Naive thymus-derived CD4-positive, alpha-beta T cell (primary cell): Measurements from ENCODE around the gene DENND6A. TPM values are rescaled to one million over a fixed set of nuclear protein-coding genes. Genes with fewer than 3 reads are reported as not detected.

Experiments
- ATAC-seq: fragments of 150-1000 bp; cut with Tn5 transposase; 2 replicates; pipeline ENCODE4 v1.10.0; 2021; ENCODE audit warnings: mild to moderate bottlenecking, moderate library complexity
- CTCF ChIA-PET: fragments of 350-600 bp; sonication (Branson Sonifier 250); formaldehyde crosslinking; loops from one replicate; lab custom pipeline; 2021; ENCODE audit warnings: antibody characterized with exemption; lab: Charles Lee
- POLR2A ChIA-PET: fragments of 350-600 bp; sonication (Branson Sonifier 250); formaldehyde crosslinking; loops from one replicate; lab custom pipeline; 2021; ENCODE audit warnings: antibody characterized with exemption, inconsistent platforms; lab: Charles Lee
- DNase-seq, 9 donors: peaks; one replicate each; pipeline versions ENCODE4 v3.0.0 to v3.0.0-alpha.2; 2020 to 2022; ENCODE audit warnings: mixed read lengths in 1 of 9
- H3K27ac ChIP-seq: one replicate; pipeline ENCODE4 v1.7.0; 2013; ENCODE audit warnings: mild to moderate bottlenecking, low read depth, low read length, moderate library complexity
- H3K27me3 ChIP-seq, 2 donors: one replicate each; pipeline ENCODE4 v1.7.0; 2013; ENCODE audit warnings: low read length in 2 of 2, mild to moderate bottlenecking in 2 of 2, moderate library complexity in 2 of 2; ENCODE audit not compliant: control insufficient read depth in 2 of 2, insufficient read depth in 2 of 2
- H3K36me3 ChIP-seq, 3 experiments: 1 replicate in 2 of 3; 2 replicates in 1 of 3; pipeline ENCODE4 v1.7.0; 2013; ENCODE audit warnings: low read length in 3 of 3, mild to moderate bottlenecking in 3 of 3, moderate library complexity in 1 of 3; ENCODE audit not compliant: insufficient read depth in 3 of 3, control insufficient read depth in 2 of 3
- H3K4me1 ChIP-seq, 2 donors: one replicate each; pipeline ENCODE4 v1.7.0; 2013; ENCODE audit warnings: low read length in 2 of 2, mild to moderate bottlenecking in 2 of 2, moderate library complexity in 1 of 2; ENCODE audit not compliant: control insufficient read depth in 2 of 2, insufficient read depth in 2 of 2
- H3K4me3 ChIP-seq: 2 replicates; pipeline ENCODE4 v1.7.0; 2013; ENCODE audit warnings: mild to moderate bottlenecking, low read length
- H3K9me3 ChIP-seq, 3 experiments: 1 replicate in 2 of 3; 2 replicates in 1 of 3; pipeline ENCODE4 v1.7.0; 2013; ENCODE audit warnings: low read length in 3 of 3; ENCODE audit not compliant: control insufficient read depth in 2 of 3
- H3K27ac Mint-ChIP-seq, 9 donors: one replicate each; pipeline ENCODE4 v1.8.0; 2020 to 2022; ENCODE audit warnings: mixed read lengths in 9 of 9, mild to moderate bottlenecking in 8 of 9, moderate library complexity in 5 of 9, inconsistent platforms in 2 of 9
- H3K27me3 Mint-ChIP-seq, 5 donors: one replicate each; pipeline ENCODE4 v1.8.0; 2021 to 2022; ENCODE audit warnings: mixed read lengths in 5 of 5, mild to moderate bottlenecking in 1 of 5
- H3K36me3 Mint-ChIP-seq, 5 donors: one replicate each; pipeline ENCODE4 v1.8.0; 2020 to 2022; ENCODE audit warnings: mixed read lengths in 5 of 5, mild to moderate bottlenecking in 3 of 5, inconsistent platforms in 1 of 5
- H3K4me1 Mint-ChIP-seq, 7 donors: one replicate each; pipeline ENCODE4 v1.8.0; 2020 to 2022; ENCODE audit warnings: mixed read lengths in 7 of 7, mild to moderate bottlenecking in 3 of 7, inconsistent platforms in 1 of 7
- H3K4me3 Mint-ChIP-seq, 10 donors: one replicate each; pipeline ENCODE4 v1.8.0; 2020 to 2022; ENCODE audit warnings: mild to moderate bottlenecking in 10 of 10, mixed read lengths in 10 of 10, moderate library complexity in 6 of 10, inconsistent platforms in 2 of 10
- H3K9me3 Mint-ChIP-seq, 11 donors: one replicate each; pipeline ENCODE4 v1.8.0; 2020 to 2022; ENCODE audit warnings: mixed read lengths in 11 of 11, mild to moderate bottlenecking in 4 of 11, inconsistent platforms in 1 of 11, moderate library complexity in 1 of 11
- intact Hi-C, 2 donors: fragments of 100-400 bp; cut with micrococcal nuclease; formaldehyde crosslinking; loops; one replicate each; pipeline ENCODE4 v1.15.1; 2023
- polyA plus RNA-seq, 2 donors: library from polyadenylated mRNA; unstranded; fragments of 300-500 nt; fragmentation: Illumina TruSeq; gene quantifications; one replicate each; pipeline ENCODE4 v1.2.3, GENCODE V29; 2021
- total RNA-seq, 6 experiments: library from RNA in 5 of 6; stranded (reverse) in 5 of 6; gene quantifications; 1 replicate in 5 of 6; 2 replicates in 1 of 6; pipeline ENCODE4 v1.2.3 and lab custom pipeline; 2021 to 2026

DENND6A gene
- 10 to 100 TPM; 31.3 to 76.6 (median 40.8) TPM for total RNA-seq
- 10 to 100 TPM; 24.8 to 30.3 TPM for polyA plus RNA-seq
- total RNA-seq (lab: John Stamatoyannopoulos, UW) = 74.3 reads per million, percentile 79 among the genes with 10 or more reads in this experiment

GRCh38 chr3:57692396-57693147 is at the start of gene DENND6A:
Gene DENND6A (minus strand): TSS chr3:57693077. CDS start chr3:57693018, 59 bp downstream.
- DNase-seq (peak; percentile 88 to 96 (median 94)), ATAC-seq (peak; percentile 89)
- H3K4me3 ChIP-seq = peak within 1 kb of the TSS; percentile 81
- peaks cover 0 to 13% (median 3%) of the 10 kb centered on the region in 5 donors for H3K36me3 Mint-ChIP-seq
- H3K4me1 Mint-ChIP-seq = peaks cover 18 to 41% (median 38%) of the 10 kb centered on the region in 7 donors
- peak within 1 kb of the TSS; percentile 88 to 96 (median 93) for H3K27ac Mint-ChIP-seq
- no peaks in the 10 kb centered on the region for H3K9me3 ChIP-seq
- H3K27me3 ChIP-seq = no peaks in the 10 kb centered on the region
- H3K36me3 ChIP-seq = no peaks in the 10 kb centered on the region
- ChIA-PET CTCF (no interaction called here), POLR2A (interaction anchor here (0.6 to 3.7 kb wide), 19 partner anchors 10 to 262 kb away, joined by 3 to 36 read pairs (median 4); partner anchors contain the start of genes ARF4, PDE12 and SLMAP)
- H3K9me3 Mint-ChIP-seq = no peaks in the 10 kb centered on the region
- peak within 1 kb of the TSS; percentile 82 to 98 (median 93) for H3K4me3 Mint-ChIP-seq
- peaks cover 30 to 35% of the 10 kb centered on the region in 2 donors for H3K4me1 ChIP-seq
- peaks cover 0 to 2% (median 0%) of the 10 kb centered on the region in 5 donors for H3K27me3 Mint-ChIP-seq
- intact Hi-C loops = loop anchor here (1.0 to 5.0 kb wide), 14 partner anchors 9 to 1135 kb away; partner anchors contain the start of genes ARF4 (in 2 of the 2), PDE12 (in 2 of the 2), SLMAP (in 2 of the 2) and ABHD6 (in 1 of the 2)
- H3K27ac ChIP-seq = peak within 1 kb of the TSS; percentile 87

GRCh38 chr3:57740027-57740426 is 47.1 kb upstream of the DENND6A start:
- no peaks in the 10 kb centered on the region for H3K4me1 Mint-ChIP-seq
- H3K9me3 Mint-ChIP-seq = no peaks in the 10 kb centered on the region
- Histone ChIP-seq H3K4me3 (no peak overlapping the region), H3K27me3 (no peaks in the 10 kb centered on the region), H3K36me3 (no peaks in the 10 kb centered on the region), H3K9me3 (no peaks in the 10 kb centered on the region), H3K27ac (no peak overlapping the region), H3K4me1 (no peaks in the 10 kb centered on the region)
- ChIA-PET POLR2A (no interaction called here), CTCF (no interaction called here)
- ATAC-seq (no peak), DNase-seq (no peak)
- H3K36me3 Mint-ChIP-seq = no peaks in the 10 kb centered on the region
- H3K27me3 Mint-ChIP-seq = peaks cover 0 to 5% (median 0%) of the 10 kb centered on the region in 5 donors
- intact Hi-C loops = no loop called here
- no peak overlapping the region for H3K4me3 Mint-ChIP-seq
- no peak overlapping the region for H3K27ac Mint-ChIP-seq

DNA sequence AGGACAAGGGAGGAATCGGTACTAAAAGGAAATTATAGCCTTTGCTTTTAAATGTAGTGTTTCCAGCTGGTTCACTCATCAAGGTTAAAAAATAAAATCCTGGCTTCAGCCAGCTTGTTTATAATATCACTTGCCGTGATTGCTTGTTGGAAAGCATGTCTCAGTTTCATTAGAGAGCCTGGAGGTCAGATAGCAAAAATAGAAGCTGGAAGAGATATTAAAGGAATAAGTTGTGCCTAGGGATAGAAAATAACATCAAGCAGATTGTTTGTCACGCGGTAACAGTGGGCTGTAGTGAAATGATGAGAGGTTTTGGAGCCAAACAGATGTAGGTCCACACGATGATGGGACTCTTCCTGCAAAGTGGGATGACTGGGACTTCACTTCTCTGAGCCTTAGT is 45.5 kb upstream of the DENND6A start:
- no peak overlapping the region for H3K27ac Mint-ChIP-seq
- Histone ChIP-seq H3K4me1 (no peaks in the 10 kb centered on the region), H3K27ac (no peak overlapping the region), H3K9me3 (no peaks in the 10 kb centered on the region), H3K27me3 (no peaks in the 10 kb centered on the region), H3K4me3 (no peak overlapping the region), H3K36me3 (no peaks in the 10 kb centered on the region)
- H3K27me3 Mint-ChIP-seq = peaks cover 0 to 4% (median 0%) of the 10 kb centered on the region in 5 donors
- no peaks in the 10 kb centered on the region for H3K36me3 Mint-ChIP-seq
- POLR2A ChIA-PET = interaction anchor here (0.7 kb wide), 1 partner anchor 248 kb away, joined by 3 read pairs; no protein-coding TSS in a partner anchor
- ATAC-seq (no peak), DNase-seq (no peak)
- H3K9me3 Mint-ChIP-seq = no peaks in the 10 kb centered on the region
- H3K4me1 Mint-ChIP-seq = no peaks in the 10 kb centered on the region
- CTCF ChIA-PET = interaction anchor here (0.6 kb wide), 1 partner anchor 75 kb away, joined by 4 read pairs; no protein-coding TSS in a partner anchor
- intact Hi-C loops = no loop called here
- H3K4me3 Mint-ChIP-seq = no peak overlapping the region

DNA sequence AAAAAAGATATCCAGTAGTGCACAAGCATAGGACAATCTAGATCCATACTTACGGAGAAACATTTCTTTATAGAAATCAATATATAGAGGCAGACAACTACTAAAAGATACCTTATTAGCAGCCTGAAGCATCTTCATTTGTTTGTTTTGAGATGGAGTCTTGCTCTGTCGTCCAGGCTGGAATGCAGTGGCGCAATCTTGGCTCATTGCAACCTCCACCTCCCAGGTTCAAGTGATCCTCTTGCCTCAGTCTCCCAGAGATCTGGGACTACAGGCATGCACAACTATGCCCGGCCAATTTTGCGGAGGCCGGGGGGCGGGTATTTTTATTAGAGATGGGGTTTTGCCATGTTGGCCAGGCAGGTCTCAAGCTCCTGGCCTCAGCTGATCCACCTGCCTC is 45.0 kb upstream of the DENND6A start:
- ATAC-seq (no peak), DNase-seq (no peak)
- Histone ChIP-seq H3K27me3 (no peaks in the 10 kb centered on the region), H3K4me3 (no peak overlapping the region), H3K9me3 (no peaks in the 10 kb centered on the region), H3K4me1 (no peaks in the 10 kb centered on the region), H3K36me3 (no peaks in the 10 kb centered on the region), H3K27ac (no peak overlapping the region)
- Mint-ChIP-seq H3K4me3 (no peak overlapping the region), H3K4me1 (no peaks in the 10 kb centered on the region), H3K27me3 (peaks cover 0 to 4% (median 0%) of the 10 kb centered on the region in 5 donors), H3K36me3 (no peaks in the 10 kb centered on the region), H3K27ac (no peak overlapping the region), H3K9me3 (no peaks in the 10 kb centered on the region)
- intact Hi-C loops = no loop called here
- POLR2A ChIA-PET = interaction anchor here (0.7 kb wide), 1 partner anchor 248 kb away, joined by 3 read pairs; no protein-coding TSS in a partner anchor
- CTCF ChIA-PET = no interaction called here

GRCh38 chr3:57735405-57735804 is 42.5 kb upstream of the DENND6A start:
- Histone ChIP-seq H3K27me3 (no peaks in the 10 kb centered on the region), H3K4me3 (no peak overlapping the region), H3K4me1 (no peaks in the 10 kb centered on the region), H3K27ac (no peak overlapping the region), H3K9me3 (no peaks in the 10 kb centered on the region), H3K36me3 (no peaks in the 10 kb centered on the region)
- H3K4me1 Mint-ChIP-seq = no peaks in the 10 kb centered on the region
- intact Hi-C loops = no loop called here
- ChIA-PET CTCF (no interaction called here), POLR2A (no interaction called here)
- H3K9me3 Mint-ChIP-seq = no peaks in the 10 kb centered on the region
- no peak overlapping the region for H3K4me3 Mint-ChIP-seq
- DNase-seq = no peak
- peaks cover 0 to 8% (median 0%) of the 10 kb centered on the region in 5 donors for H3K27me3 Mint-ChIP-seq
- H3K27ac Mint-ChIP-seq = no peak overlapping the region
- no peaks in the 10 kb centered on the region for H3K36me3 Mint-ChIP-seq
- ATAC-seq = no peak

DNA sequence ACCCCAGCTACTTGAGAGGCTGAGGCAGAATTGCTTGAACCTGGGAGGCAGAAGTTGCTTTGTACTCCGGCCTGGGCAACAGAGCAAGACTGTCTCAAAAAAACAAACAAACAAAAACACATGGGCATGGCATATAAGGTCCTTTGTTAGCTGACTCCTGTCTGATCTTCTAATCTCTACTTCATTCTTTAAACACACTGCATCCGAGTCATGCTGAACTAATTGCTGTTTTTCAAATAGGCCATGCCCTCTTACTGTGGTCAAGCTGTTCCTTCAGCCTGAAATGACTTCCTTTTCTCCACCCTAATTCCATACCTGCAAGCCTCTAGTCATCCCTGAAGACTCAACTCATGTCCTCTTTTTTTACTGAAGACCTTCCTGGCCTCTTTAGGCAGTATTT is 40.9 kb upstream of the DENND6A start:
- DNase-seq = no peak
- no peaks in the 10 kb centered on the region for H3K9me3 Mint-ChIP-seq
- peaks cover 0 to 10% (median 0%) of the 10 kb centered on the region in 5 donors for H3K27me3 Mint-ChIP-seq
- CTCF ChIA-PET = no interaction called here
- no peak overlapping the region for H3K4me3 Mint-ChIP-seq
- no peaks in the 10 kb centered on the region for H3K36me3 ChIP-seq
- peak overlapping the region in 1 of 9 donors; percentile 66 for H3K27ac Mint-ChIP-seq
- ATAC-seq = no peak
- no peaks in the 10 kb centered on the region for H3K4me1 ChIP-seq
- intact Hi-C loops = no loop called here
- H3K27me3 ChIP-seq = no peaks in the 10 kb centered on the region
- no peak overlapping the region for H3K4me3 ChIP-seq
- peaks cover 0 to 1% (median 0%) of the 10 kb centered on the region in 7 donors for H3K4me1 Mint-ChIP-seq
- POLR2A ChIA-PET = no interaction called here
- H3K27ac ChIP-seq = no peak overlapping the region
- no peaks in the 10 kb centered on the region for H3K9me3 ChIP-seq
- H3K36me3 Mint-ChIP-seq = no peaks in the 10 kb centered on the region
